H1 (cell line): ENCODE data around the gene COL26A1. TPM values are rescaled to one million over a fixed set of nuclear protein-coding genes. Genes with fewer than 3 reads are reported as not detected.

ENCODE experiments used
- CTCF ChIA-PET: fragments of 300-600 bp; sonication (Branson Sonifier 250); formaldehyde crosslinking; loops from one replicate; lab custom pipeline; 2021; ENCODE audit not compliant: partially characterized antibody; lab: Charles Lee
- POLR2A ChIA-PET: fragments of 300-600 bp; sonication (Branson Sonifier 250); formaldehyde crosslinking; loops from one replicate; lab custom pipeline; 2021; ENCODE audit warnings: inconsistent platforms; ENCODE audit not compliant: partially characterized antibody; lab: Charles Lee
- DNase-seq, 2 experiments: peaks; one replicate each; pipeline versions ENCODE4 v3.0.0 to v3.0.0-alpha.2; 2010 to 2022; ENCODE audit warnings: low spot score in 2 of 2, low read depth in 1 of 2, mixed read lengths in 1 of 2
- FAIRE-seq: peaks from 2 replicates; lab custom pipeline; 2011; peaks lifted over from hg19 to GRCh38; lab: Jason Lieb, UNC
- H2AFZ ChIP-seq: 2 replicates; pipeline ENCODE4 v1.8.1; 2012; ENCODE audit warnings: low read length, inconsistent platforms
- H2AK5ac ChIP-seq: 2 replicates; pipeline ENCODE4 v1.6.1; 2013; ENCODE audit warnings: low read depth, low read length
- H2BK120ac ChIP-seq: replicated peaks from 2 replicates; pipeline ENCODE3; 2013; ENCODE audit warnings: low read depth, low read length, inconsistent platforms
- H2BK12ac ChIP-seq: 2 replicates; pipeline ENCODE4 v1.6.1; 2013; ENCODE audit warnings: low read depth, low read length
- H2BK15ac ChIP-seq: 2 replicates; pipeline ENCODE4 v1.6.1; 2013; ENCODE audit warnings: low read length
- H2BK20ac ChIP-seq: 2 replicates; pipeline ENCODE4 v1.6.1; 2013; ENCODE audit warnings: low read length
- H2BK5ac ChIP-seq: 2 replicates; pipeline ENCODE4 v1.6.1; 2013; ENCODE audit warnings: low read depth, low read length
- H3K14ac ChIP-seq: 2 replicates; pipeline ENCODE4 v1.6.1; 2013; ENCODE audit warnings: inconsistent platforms; ENCODE audit not compliant: insufficient read length
- H3K18ac ChIP-seq: 2 replicates; pipeline ENCODE4 v1.6.1; 2013; ENCODE audit warnings: low read length; ENCODE audit errors: extremely low read depth
- H3K23ac ChIP-seq: 2 replicates; pipeline ENCODE4 v1.6.1; 2013; ENCODE audit warnings: inconsistent platforms; ENCODE audit not compliant: insufficient read length
- H3K23me2 ChIP-seq: 2 replicates; pipeline ENCODE4 v1.6.1; 2013; ENCODE audit warnings: low read depth, low read length
- H3K27ac ChIP-seq: 2 replicates; pipeline ENCODE4 v1.6.1; 2011; ENCODE audit warnings: low read depth, low read length, inconsistent platforms
- H3K27me3 ChIP-seq, 4 experiments: replicated peaks in 1 of 4; 1 replicate in 1 of 4; 2 replicates in 3 of 4; pipeline versions ENCODE4 v1.6.1 to v1.8.1; 2011 to 2013; ENCODE audit warnings: low read length in 3 of 4, mild to moderate bottlenecking in 3 of 4, inconsistent platforms in 2 of 4, mixed read lengths in 2 of 4, moderate library complexity in 1 of 4; ENCODE audit not compliant: control insufficient read depth in 3 of 4, insufficient read depth in 3 of 4; ENCODE audit errors: extremely low read depth in 1 of 4
- H3K36me3 ChIP-seq, 4 experiments: 2 replicates each; pipeline versions ENCODE4 v1.6.1 to v1.8.1; 2011 to 2013; ENCODE audit warnings: mild to moderate bottlenecking in 4 of 4, low read length in 3 of 4, moderate library complexity in 2 of 4, control low read depth in 1 of 4, inconsistent platforms in 1 of 4; ENCODE audit not compliant: insufficient read depth in 4 of 4, control insufficient read depth in 2 of 4
- H3K4ac ChIP-seq: replicated peaks from 2 replicates; pipeline ENCODE3; 2013; ENCODE audit warnings: low read length, low read depth, mixed read lengths, inconsistent platforms; ENCODE audit not compliant: insufficient read length
- H3K4me1 ChIP-seq, 4 experiments: replicated peaks in 1 of 4; 1 replicate in 1 of 4; 2 replicates in 3 of 4; pipeline versions ENCODE4 v1.6.1 to v1.8.1; 2011 to 2013; ENCODE audit warnings: low read length in 3 of 4, inconsistent platforms in 2 of 4, mixed read lengths in 1 of 4; ENCODE audit not compliant: insufficient read depth in 4 of 4, control insufficient read depth in 3 of 4
- H3K4me2 ChIP-seq, 2 experiments: 2 replicates each; pipeline versions ENCODE4 v1.6.1 to v1.8.1; 2011 to 2013; ENCODE audit warnings: low read depth in 2 of 2, low read length in 2 of 2, control low read depth in 1 of 2, inconsistent platforms in 1 of 2, mild to moderate bottlenecking in 1 of 2; ENCODE audit not compliant: insufficient read depth in 1 of 2
- H3K4me3 ChIP-seq, 4 experiments: fragments of 200-600, 300-600 bp in 1 of 4; sonication (generic), shearing (Covaris generic), sonication (Bioruptor Twin) in 1 of 4; 2 replicates each; pipeline versions ENCODE4 v1.5.1 to v1.8.1; 2011 to 2016; ENCODE audit warnings: low read length in 4 of 4, low read depth in 3 of 4, control low read depth in 2 of 4, inconsistent platforms in 2 of 4, mild to moderate bottlenecking in 2 of 4, mixed read lengths in 1 of 4, moderate library complexity in 1 of 4; ENCODE audit not compliant: insufficient read depth in 2 of 4; ENCODE audit errors: extremely low read depth in 1 of 4
- H3K56ac ChIP-seq: replicated peaks from 2 replicates; pipeline ENCODE3; 2013; ENCODE audit warnings: low read depth, mild to moderate bottlenecking, mixed read lengths, low read length, inconsistent platforms; ENCODE audit not compliant: insufficient read length
- H3K79me1 ChIP-seq: 2 replicates; pipeline ENCODE4 v1.6.1; 2013; ENCODE audit warnings: low read depth, low read length, control low read depth
- H3K79me2 ChIP-seq, 2 experiments: 2 replicates each; pipeline versions ENCODE4 v1.6.1 to v1.8.1; 2012 to 2013; ENCODE audit warnings: low read length in 2 of 2, mild to moderate bottlenecking in 2 of 2, inconsistent platforms in 1 of 2; ENCODE audit not compliant: insufficient read depth in 2 of 2, control insufficient read depth in 1 of 2
- H3K9ac ChIP-seq, 4 experiments: replicated peaks in 1 of 4; 1 replicate in 1 of 4; 2 replicates in 3 of 4; pipeline versions ENCODE4 v1.6.1 to v1.8.1; 2011 to 2013; ENCODE audit warnings: low read depth in 3 of 4, low read length in 3 of 4, control low read depth in 2 of 4, mild to moderate bottlenecking in 2 of 4, moderate library complexity in 2 of 4, inconsistent platforms in 1 of 4; ENCODE audit errors: extremely low read depth in 1 of 4
- H3K9me3 ChIP-seq, 2 experiments: 2 replicates each; pipeline versions ENCODE4 v1.6.1 to v1.8.1; 2012 to 2013; ENCODE audit warnings: mild to moderate bottlenecking in 2 of 2, moderate library complexity in 2 of 2, control low read depth in 1 of 2, inconsistent platforms in 1 of 2, low read depth in 1 of 2, low read length in 1 of 2, mixed read lengths in 1 of 2; ENCODE audit not compliant: insufficient read depth in 2 of 2
- H4K20me1 ChIP-seq, 2 experiments: replicated peaks in 1 of 2; 2 replicates each; pipeline versions ENCODE3 to v1.8.1; 2011 to 2013; ENCODE audit warnings: inconsistent platforms in 2 of 2, low read length in 2 of 2, mild to moderate bottlenecking in 1 of 2; ENCODE audit not compliant: insufficient read depth in 2 of 2, control insufficient read depth in 1 of 2
- H4K5ac ChIP-seq: 2 replicates; pipeline ENCODE4 v1.6.1; 2013; ENCODE audit warnings: low read length, low read depth, mixed read lengths, inconsistent platforms; ENCODE audit not compliant: insufficient read length
- H4K8ac ChIP-seq: 2 replicates; pipeline ENCODE4 v1.8.0; 2013; ENCODE audit warnings: mild to moderate bottlenecking, moderate library complexity, low read length, inconsistent platforms; ENCODE audit not compliant: insufficient read depth; ENCODE audit errors: extremely low read depth
- H4K91ac ChIP-seq: replicated peaks from 2 replicates; pipeline ENCODE3; 2013; ENCODE audit warnings: low read length, mixed read lengths, inconsistent platforms; ENCODE audit not compliant: insufficient read length
- EZH2 ChIP-seq: fragments of 200-600 bp; sonication (generic); IDR thresholded peaks from 2 replicates; pipeline ENCODE4 v1.7.1; 2012; ENCODE audit warnings: low read depth, mild to moderate bottlenecking, moderate library complexity, low read length, inconsistent platforms; ENCODE audit not compliant: severe bottlenecking
- JUN ChIP-seq: IDR thresholded peaks from 2 replicates; pipeline ENCODE4 v1.6.1; 2011; ENCODE audit warnings: low read depth, mild to moderate bottlenecking, improper control_type of control experiment, low read length
- KDM1A ChIP-seq: fragments of 200-600, 300-600 bp; sonication (generic); IDR thresholded peaks from 2 replicates; pipeline ENCODE4 v1.7.1; 2016; ENCODE audit warnings: mild to moderate bottlenecking, low read length, borderline replicate concordance
- KDM4A ChIP-seq: IDR thresholded peaks from one replicate; pipeline ENCODE4 v1.7.1; 2012; ENCODE audit warnings: low read depth, mild to moderate bottlenecking, moderate library complexity, low read length, inconsistent platforms; ENCODE audit not compliant: severe bottlenecking
- SRF ChIP-seq: IDR thresholded peaks from 2 replicates; pipeline ENCODE4 v1.6.1; 2011; ENCODE audit warnings: mild to moderate bottlenecking, low read depth, low read length, moderate library complexity
- WGBS, 2 experiments: shearing (Covaris generic) in 1 of 2; methylation state at CpG; one replicate each; pipeline versions ENCODE4 v1.1.6 to v1.1.7; 2013 to 2015; ENCODE audit warnings: low lambda C conversion rate in 2 of 2, mixed read lengths in 2 of 2, inconsistent platforms in 1 of 2, low coverage in 1 of 2, missing lambda C conversion rate in 1 of 2; ENCODE audit not compliant: insufficient replicate concordance in 2 of 2, insufficient coverage in 1 of 2, insufficient read length in 1 of 2; ENCODE audit errors: extremely low coverage in 1 of 2, missing lambda C conversion rate in 1 of 2; 5-methylcytosine and 5-hydroxymethylcytosine counted together
- polyA plus RNA-seq, 7 experiments: library from polyadenylated mRNA; depleted of rRNA in 3 of 7; stranded (reverse) in 5 of 7; unstranded in 2 of 7; fragments of >200 nt in 5 of 7; fragments of 200-250 nt in 2 of 7; gene quantifications; 1 replicate in 5 of 7; 2 replicates in 1 of 7; 4 replicates in 1 of 7; pipeline versions ENCODE4 v1.2.1 to v1.2.3, GENCODE V29; 2011 to 2013; ENCODE audit warnings: missing spikeins in 2 of 7, mixed read lengths in 2 of 7
- total RNA-seq: library from RNA; stranded (reverse); fragmentation: NEBNext Ultra II Directional; extraction: Animal tissue kit (Norgen Biotek cat#: 25700); gene quantifications from 2 replicates; pipeline ENCODE4 v1.2.1, GENCODE V29; 2021
- TF ChIP-seq, protein P1 (sequence below), 3 experiments: IDR thresholded peaks; 1 replicate in 2 of 3; 2 replicates in 1 of 3; pipeline versions ENCODE4 v1.5.1 to v1.6.1; 2011; ENCODE audit warnings: low read length in 3 of 3, mild to moderate bottlenecking in 3 of 3, inconsistent platforms in 2 of 3, low read depth in 1 of 3, moderate library complexity in 1 of 3; ENCODE audit not compliant: insufficient read depth in 1 of 3; ENCODE audit errors: control extremely low read depth in 1 of 3

Gene COL26A1
- total and polyA plus RNA-seq, 2 of the 8 experiments (the other 6 are each of a cell fraction or from before 2014, with no cell fraction given): 51.1 to 68.8 TPM

DNA sequence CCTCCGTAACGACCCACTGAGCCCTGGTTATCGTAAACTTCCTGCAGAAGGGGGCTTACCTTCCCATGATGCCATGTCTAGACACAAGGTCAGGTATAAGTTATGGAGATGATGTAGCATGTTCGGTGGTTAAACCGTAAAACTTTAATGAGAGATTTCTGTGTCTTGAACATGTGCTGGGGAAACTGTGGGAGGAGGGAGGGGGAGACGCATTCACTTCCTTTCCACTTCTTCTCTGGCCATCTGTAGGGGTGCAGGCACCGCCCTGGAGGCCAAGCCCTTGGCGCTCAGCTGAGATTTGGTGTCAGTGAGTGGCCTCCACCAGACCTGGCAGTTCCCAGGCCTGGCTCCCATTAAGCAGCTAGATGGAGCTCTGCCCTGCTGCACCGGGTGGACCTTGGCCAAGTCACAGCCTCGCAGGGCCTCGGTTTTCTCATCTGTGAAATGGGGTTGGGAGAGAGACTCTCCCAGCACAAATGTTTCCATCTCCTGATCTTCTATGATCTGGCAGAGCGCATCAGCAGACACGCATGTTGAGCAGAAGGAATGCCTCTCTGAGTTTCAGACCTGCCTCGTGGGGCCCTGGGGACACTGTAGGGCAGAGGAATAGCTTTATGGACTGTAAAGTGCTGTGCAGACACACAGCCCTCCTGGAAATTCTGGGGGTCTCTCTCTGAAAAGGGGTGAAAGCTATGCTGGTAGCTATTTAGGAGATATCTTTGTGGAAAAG is 106.0 kb downstream of the COL26A1 start:
- no peak overlapping the region for H2BK5ac ChIP-seq
- 94% methylated on average over 14 of the region's 14 CpGs; no CpG with 5 or more reads in 1 of the 2 experiments for WGBS, 2 experiments
- TF ChIP-seq, protein P1, sequence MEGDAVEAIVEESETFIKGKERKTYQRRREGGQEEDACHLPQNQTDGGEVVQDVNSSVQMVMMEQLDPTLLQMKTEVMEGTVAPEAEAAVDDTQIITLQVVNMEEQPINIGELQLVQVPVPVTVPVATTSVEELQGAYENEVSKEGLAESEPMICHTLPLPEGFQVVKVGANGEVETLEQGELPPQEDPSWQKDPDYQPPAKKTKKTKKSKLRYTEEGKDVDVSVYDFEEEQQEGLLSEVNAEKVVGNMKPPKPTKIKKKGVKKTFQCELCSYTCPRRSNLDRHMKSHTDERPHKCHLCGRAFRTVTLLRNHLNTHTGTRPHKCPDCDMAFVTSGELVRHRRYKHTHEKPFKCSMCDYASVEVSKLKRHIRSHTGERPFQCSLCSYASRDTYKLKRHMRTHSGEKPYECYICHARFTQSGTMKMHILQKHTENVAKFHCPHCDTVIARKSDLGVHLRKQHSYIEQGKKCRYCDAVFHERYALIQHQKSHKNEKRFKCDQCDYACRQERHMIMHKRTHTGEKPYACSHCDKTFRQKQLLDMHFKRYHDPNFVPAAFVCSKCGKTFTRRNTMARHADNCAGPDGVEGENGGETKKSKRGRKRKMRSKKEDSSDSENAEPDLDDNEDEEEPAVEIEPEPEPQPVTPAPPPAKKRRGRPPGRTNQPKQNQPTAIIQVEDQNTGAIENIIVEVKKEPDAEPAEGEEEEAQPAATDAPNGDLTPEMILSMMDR (IDR thresholded peaks at IDR 0.05; ENCODE audit: control extremely low read depth in 1 of 3, insufficient read depth in 1 of 3, low read depth in 1 of 3, low read length in 3 of 3): no peak
- 0 out of 2 replicates have a peak, but pooled peaks have one; percentile 43 for TF ChIP-seq KDM1A
- TF ChIP-seq SRF: no peak
- TF ChIP-seq EZH2: no peak
- TF ChIP-seq JUN: no peak
- TF ChIP-seq KDM4A: no peak
- TF ChIP-seq, all 59 proteins: peak for 1
- H3K9me3 ChIP-seq: no peaks in the 10 kb centered on the region
- no peaks in the 10 kb centered on the region for H3K79me2 ChIP-seq
- H3K79me1 ChIP-seq: no peaks in the 10 kb centered on the region
- FAIRE-seq: no peak
- no peak overlapping the region for H3K23ac ChIP-seq
- H2AK5ac ChIP-seq: no peak overlapping the region
- H4K5ac ChIP-seq: no peak overlapping the region
- peaks cover 0 to under 1% of the 10 kb centered on the region in 2 experiments for H4K20me1 ChIP-seq
- H3K27me3 ChIP-seq: no peaks in the 10 kb centered on the region
- H3K4me2 ChIP-seq: no peak overlapping the region
- H4K8ac ChIP-seq: no peak overlapping the region
- no peak overlapping the region for H3K9ac ChIP-seq
- ChIA-PET CTCF (interaction anchor here (0.6 to 4.3 kb wide), 3 partner anchors 36 to 207 kb away, joined by 3 to 17 read pairs (median 3); no protein-coding TSS in a partner anchor), POLR2A (interaction anchor here (0.6 to 6.1 kb wide), 2 partner anchors 7 to 17 kb away, joined by 3 to 29 read pairs; no protein-coding TSS in a partner anchor)
- peak overlapping the region; percentile 56 for H4K91ac ChIP-seq
- no peak overlapping the region for H2BK20ac ChIP-seq
- no peak overlapping the region for H2AFZ ChIP-seq
- H3K4ac ChIP-seq: peak overlapping the region; percentile 77
- no peaks in the 10 kb centered on the region for H3K36me3 ChIP-seq
- no peak overlapping the region for H3K27ac ChIP-seq
- no peak for DNase-seq
- no peak overlapping the region for H3K18ac ChIP-seq
- H3K23me2 ChIP-seq: no peaks in the 10 kb centered on the region
- H2BK15ac ChIP-seq: no peak overlapping the region
- no peak overlapping the region for H2BK120ac ChIP-seq
- H3K56ac ChIP-seq: no peak overlapping the region
- H3K14ac ChIP-seq: no peak overlapping the region
- no peak overlapping the region for H3K4me3 ChIP-seq
- H3K4me1 ChIP-seq: peaks cover 0 to 11% (median 4%) of the 10 kb centered on the region in 4 experiments; a peak in 4 of 7 replicates
- no peak overlapping the region; the same call in 1 of the 2 replicates for H2BK12ac ChIP-seq
